Hematopoietic multipotent progenitor cell treated with erythropoietin and hydrocortisone succinate and interleukin-3 and kit ligand, for 17 days (in vitro differentiated cells): ENCODE measurements around the gene TMCO1.
"Not testable (repeated sequence)": the region's sequence is repeated elsewhere in the genome, so short reads cannot be mapped to it uniquely, and the experiment has no call there.

Source experiments
- DNase-seq: peaks from one replicate; pipeline ENCODE4 v3.0.0-alpha.2; 2015; ENCODE audit warnings: low spot score

The TMCO1 gene

GRCh38 chr1:165768513-165769394 lies at the start of gene TMCO1:
TMCO1 (minus strand) TSS chr1:165768868; CDS start chr1:165768751, 117 bp downstream.
- peak; percentile 94 for DNase-seq

GRCh38 chr1:165816826-165817497 lies 48.3 kb upstream of the TMCO1 start:
- peak; percentile 27 for DNase-seq

GRCh38 chr1:165816157-165816556 lies 47.5 kb upstream of the TMCO1 start:
- DNase-seq, result no peak

DNA sequence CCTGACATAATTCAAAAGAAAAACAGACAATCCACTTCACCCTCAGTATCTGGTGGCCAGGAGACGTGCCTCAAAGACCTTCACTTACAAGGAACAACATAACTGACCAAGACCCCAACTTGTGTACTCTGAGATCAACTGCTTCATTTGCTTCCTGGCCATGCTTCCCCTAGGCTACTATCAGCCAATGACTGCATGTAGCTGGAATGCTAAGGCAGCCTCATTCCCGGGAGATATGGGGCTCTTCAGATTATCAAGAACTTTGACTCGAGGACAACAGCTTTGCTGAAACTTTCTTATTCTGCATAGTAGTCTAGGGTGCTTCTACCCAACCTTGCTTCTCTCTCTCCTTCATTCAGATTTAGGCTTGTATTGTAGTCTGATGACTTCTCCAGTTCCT lies 47.1 kb upstream of the TMCO1 start:
- DNase-seq, result no peak

GRCh38 chr1:165807613-165808012 lies 38.9 kb upstream of the TMCO1 start:
- no peak for DNase-seq

GRCh38 chr1:165804513-165804912 lies 35.8 kb upstream of the TMCO1 start:
- not testable (repeated sequence) for DNase-seq

GRCh38 chr1:165799387-165799786 lies 30.7 kb upstream of the TMCO1 start:
- DNase-seq, result no peak

- DNase-seq, result no peak
These were observed 27.2 kb upstream of the TMCO1 start for GRCh38 chr1:165795894-165796293.

DNA sequence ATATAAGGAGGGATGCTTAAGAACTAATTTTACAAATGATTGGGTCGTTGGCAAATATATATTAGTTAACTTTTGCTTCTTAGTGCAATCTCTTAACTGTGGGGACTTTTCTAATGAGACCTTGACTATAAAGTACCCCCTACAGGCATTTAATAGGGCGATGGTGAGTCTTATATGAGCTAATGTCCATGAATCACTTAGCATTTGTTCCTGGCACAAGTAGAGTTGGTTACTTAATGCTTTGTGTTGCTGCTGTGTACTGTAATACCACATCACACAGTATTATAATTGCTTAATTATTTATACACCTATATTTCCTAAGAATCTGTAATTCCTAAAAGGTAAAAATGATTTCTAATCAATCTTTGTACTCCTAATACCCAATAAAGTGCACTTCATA lies 25.3 kb upstream of the TMCO1 start:
- DNase-seq, result no peak

DNA sequence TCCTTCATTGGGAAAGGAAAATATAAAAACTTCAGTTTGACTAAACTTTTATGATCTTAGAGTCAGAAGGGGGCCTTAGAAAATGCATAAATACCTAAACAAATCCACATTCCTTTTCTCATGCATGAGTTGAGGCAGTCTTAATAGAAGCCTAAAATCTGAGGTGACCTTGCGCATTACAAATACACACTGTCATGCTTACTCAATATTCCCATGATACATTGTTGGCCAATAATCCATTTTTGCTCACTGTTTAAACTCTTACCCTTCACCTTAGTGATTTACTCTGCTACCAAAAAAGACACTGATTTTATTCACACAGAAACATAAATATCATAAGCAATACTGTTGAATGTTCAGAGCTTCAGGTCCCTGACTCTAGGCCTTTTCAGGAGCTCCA lies 19.1 kb upstream of the TMCO1 start:
- DNase-seq, result no peak

DNA sequence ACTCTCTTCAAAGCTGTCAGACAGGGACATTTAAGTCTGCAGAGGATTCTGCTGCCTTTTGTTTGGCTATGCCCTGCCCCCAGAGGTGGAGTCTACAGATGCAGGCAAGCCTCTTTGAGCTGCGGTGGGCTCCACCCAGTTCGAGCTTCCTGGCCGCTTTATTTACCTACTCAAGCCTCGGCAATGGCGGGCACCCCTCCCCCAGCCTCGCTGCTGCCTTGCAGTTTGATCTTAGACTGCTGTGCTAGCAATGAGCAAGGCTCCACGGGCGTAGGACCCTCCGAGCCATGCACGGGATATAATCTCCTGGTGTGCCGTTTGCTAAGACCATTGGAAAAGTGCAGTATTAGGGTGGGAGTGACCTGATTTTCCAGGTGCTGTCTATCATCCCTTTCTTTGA lies 14.9 kb upstream of the TMCO1 start:
- not testable (repeated sequence) for DNase-seq

DNA sequence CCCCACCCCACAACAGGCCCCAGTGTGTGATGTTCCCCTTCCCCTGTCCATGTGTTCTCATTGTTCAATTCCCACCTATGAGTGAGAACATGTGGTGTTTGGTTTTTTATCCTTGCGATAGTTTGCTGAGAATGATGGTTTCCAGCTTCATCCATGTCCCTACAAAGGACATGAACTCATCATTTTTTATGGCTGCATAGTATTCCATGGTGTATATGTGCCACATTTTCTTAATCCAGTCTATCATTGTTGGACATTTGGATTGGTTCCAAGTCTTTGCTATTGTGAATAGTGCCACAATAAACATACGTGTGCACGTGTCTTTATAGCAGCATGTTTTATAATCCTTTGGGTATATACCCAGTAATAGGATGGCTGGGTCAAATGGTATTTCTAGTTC lies 9.5 kb upstream of the TMCO1 start:
- not testable (repeated sequence) for DNase-seq

- no peak for DNase-seq
These were observed 4.8 kb upstream of the TMCO1 start for GRCh38 chr1:165773324-165773965.

DNA sequence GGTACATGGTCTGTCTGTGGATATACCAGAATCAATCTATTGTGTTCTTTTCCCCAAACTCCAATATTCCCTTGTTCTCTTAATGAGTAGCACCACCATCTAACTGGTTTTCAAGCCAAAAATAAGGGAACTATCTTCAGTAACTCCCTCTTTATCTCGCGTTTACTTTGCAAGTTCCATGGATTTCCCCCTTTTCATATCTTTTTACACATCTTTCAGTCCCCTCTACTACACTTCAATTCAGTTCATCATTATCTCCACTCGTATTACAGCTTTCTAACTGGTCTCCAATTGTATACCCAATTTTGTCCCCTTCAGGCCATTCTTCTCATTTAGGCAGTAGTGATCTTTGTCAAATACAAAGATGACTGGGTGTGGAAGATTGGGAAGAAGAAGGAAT lies 4.1 kb upstream of the TMCO1 start:
- no peak for DNase-seq

DNA sequence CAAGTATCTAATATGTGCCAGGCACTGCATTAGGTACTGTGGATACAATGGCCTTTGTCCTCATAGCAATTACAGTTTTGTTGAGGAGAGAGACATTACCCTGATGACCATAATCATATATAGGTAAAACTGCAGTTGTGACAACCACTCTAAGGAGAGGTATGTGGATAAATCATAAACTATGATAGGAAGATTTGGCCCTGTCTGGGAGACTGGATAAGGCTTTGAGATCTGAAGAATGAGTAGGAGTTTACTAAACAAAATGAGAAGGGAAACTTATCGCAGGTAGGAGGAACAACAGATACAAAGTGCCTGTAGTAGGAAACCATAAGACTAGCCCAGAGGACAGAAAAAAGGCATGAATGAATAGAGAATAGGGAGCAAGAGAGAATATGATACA lies 4.4 kb downstream of the TMCO1 start:
- DNase-seq, result no peak

DNA sequence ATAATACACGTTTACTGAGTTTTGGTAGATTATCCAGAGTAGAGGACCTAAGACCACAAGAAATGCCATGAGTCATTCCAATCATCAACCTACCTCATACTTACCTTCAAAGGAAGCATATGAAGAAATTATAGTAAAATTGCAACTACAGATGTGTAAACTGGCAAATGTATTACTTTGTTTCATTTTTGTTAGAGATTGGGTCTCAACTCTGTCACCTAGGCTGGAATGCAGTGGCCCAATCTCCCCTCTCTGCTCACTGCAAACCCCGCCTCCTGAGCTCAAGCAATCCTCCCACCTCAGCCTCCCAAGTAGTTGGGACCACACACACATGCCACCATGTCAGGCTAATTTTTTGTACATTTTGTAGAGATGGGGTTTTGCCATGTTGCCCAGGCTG lies 5.2 kb downstream of the TMCO1 start:
- DNase-seq, result no peak

- DNase-seq, result no peak
These were observed 5.9 kb downstream of the TMCO1 start for GRCh38 chr1:165762725-165763124.

DNA sequence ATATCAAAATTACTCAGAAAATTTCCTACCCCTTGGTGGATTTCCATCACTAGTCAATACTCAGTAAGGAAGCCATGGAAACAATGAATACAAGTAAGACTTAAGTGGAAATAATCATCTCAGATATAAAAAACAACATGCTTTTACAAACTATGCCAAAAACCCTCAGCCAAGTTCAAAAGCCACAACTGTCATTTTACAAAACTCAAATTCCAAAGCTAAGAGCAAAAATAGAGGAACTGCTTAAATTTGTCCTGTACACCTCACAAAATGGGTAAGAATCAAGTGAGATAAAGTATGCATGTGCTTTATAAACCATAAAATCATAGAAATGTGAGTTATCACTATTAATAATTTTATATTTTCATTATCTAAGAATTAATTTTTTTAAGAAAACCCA lies 9.6 kb downstream of the TMCO1 start:
- no peak for DNase-seq

GRCh38 chr1:165755393-165756010 lies 13.2 kb downstream of the TMCO1 start:
- no peak for DNase-seq

GRCh38 chr1:165753934-165754333 lies 14.7 kb downstream of the TMCO1 start:
- no peak for DNase-seq

DNA sequence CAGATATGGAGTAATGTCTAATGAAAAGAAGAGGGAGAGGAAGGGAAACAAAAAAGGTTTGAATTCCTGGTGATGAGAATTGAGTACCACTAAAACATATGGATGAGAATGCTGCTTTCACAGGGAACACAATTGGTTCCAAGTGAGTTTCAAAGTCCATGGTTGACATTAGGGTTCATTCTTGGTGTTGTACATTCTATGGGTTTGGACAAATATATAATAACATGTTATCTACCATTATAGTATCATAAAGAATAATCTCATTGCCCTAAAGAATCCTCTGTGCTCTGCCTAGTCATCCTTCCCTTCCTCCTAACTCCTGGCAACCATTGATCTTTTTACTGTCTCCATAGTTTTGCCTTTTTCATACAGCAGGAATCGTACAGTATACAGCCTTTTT lies 20.1 kb downstream of the TMCO1 start:
- no peak for DNase-seq

DNA sequence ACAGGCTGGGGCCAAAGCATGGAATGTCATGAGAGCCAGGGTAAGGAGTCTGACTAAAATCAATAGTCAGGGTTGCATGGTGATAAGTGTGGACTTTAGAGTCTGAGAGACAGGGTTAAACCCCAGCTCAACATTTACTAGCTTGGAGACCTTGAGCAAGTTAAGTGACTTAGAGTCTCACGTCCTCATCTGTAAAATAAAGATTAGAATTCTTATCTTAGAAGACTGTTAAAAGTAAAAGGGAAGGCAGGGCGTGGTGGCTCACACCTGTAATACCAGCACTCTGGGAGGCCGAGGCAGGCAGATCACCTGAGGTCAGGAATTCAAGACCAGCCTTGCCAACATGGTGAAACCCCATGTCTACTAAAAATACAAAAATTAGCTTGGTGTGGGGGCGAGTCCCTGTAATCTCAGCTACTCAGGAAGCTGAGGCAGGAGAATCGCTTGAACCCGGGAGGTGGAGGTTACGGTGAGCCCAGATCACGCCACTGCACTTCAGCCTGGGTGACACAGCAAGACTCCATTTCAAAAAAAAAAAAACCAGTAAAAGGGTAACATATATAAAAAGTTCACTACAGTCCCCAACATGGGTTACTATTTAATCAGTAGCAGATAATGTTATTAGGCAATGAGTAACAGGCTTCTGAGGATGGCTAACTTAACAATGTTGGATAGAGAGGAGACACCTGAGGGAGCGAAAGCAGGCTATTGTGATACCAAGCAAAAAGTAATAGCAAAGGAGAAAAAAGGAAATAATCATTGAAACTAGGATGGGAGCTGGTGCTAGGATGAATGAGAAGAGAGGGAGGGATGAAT lies 20.8 kb downstream of the TMCO1 start:
- no peak for DNase-seq
